Prostate gland (tissue), 2 donors: ENCODE results near the gene RHBDD1. TPM values are rescaled to one million over a fixed set of nuclear protein-coding genes. Genes with fewer than 3 reads are reported as not detected.

Experiments used
- DNase-seq: peaks from one replicate; pipeline ENCODE4 v3.0.0-alpha.2; 2019; ENCODE audit warnings: low spot score
- H3K27ac ChIP-seq, 2 donors: fragments of 200-600 bp; sonication (generic); 2 replicates each; pipeline ENCODE4 v1.5.1; 2017 to 2019
- H3K27me3 ChIP-seq: fragments of 200-600 bp; sonication (generic); replicated peaks from 2 replicates; pipeline ENCODE4 v1.5.1; 2019; ENCODE audit not compliant: insufficient read depth
- H3K36me3 ChIP-seq, 2 donors: fragments of 200-600 bp; sonication (generic); 1 replicate in 1 of 2; 2 replicates in 1 of 2; pipeline versions ENCODE4 v1.5.1 to v1.8.1; 2017 to 2019
- H3K4me1 ChIP-seq: fragments of 200-600 bp; sonication (generic); replicated peaks from 2 replicates; pipeline ENCODE4 v1.5.1; 2019
- H3K4me3 ChIP-seq, 2 donors: fragments of 200-600 bp; sonication (generic); 2 replicates each; pipeline ENCODE4 v1.5.1; 2017 to 2019
- H3K9me3 ChIP-seq: fragments of 200-600 bp; sonication (generic); 2 replicates; pipeline ENCODE4 v1.5.1; 2017
- POLR2A ChIP-seq: fragments of 450-650 bp; IDR thresholded peaks from one replicate; pipeline ENCODE4 v1.6.1; 2016; ENCODE audit warnings: antibody characterized with exemption, mild to moderate bottlenecking
- POLR2AphosphoS5 ChIP-seq: sonication (generic); formaldehyde crosslinking; IDR thresholded peaks from one replicate; pipeline ENCODE4 v1.6.1; 2017; ENCODE audit warnings: antibody characterized with exemption
- WGBS: methylation state at CpG from one replicate; pipeline ENCODE4 v1.1.5; 2018; 5-methylcytosine and 5-hydroxymethylcytosine counted together
- intact Hi-C: fragments of 100-400 bp; cut with DNase I; formaldehyde crosslinking; loops from one replicate; pipeline ENCODE4 v1.14.2; 2022
- total RNA-seq, 2 donors: library from RNA; depleted of rRNA; stranded (reverse); fragments of >200 nt; gene quantifications; one replicate each; pipeline ENCODE4 v1.1.0, GENCODE V29; 2016
- TF ChIP-seq, protein P1 (sequence below), 4 experiments: fragments of 200-600 bp in 2 of 4; fragments of 450-650 bp in 2 of 4; sonication (generic) in 2 of 4; IDR thresholded peaks; 1 replicate in 3 of 4; 2 replicates in 1 of 4; pipeline ENCODE4 v1.5.1; 2016 to 2019; ENCODE audit warnings: antibody characterized with exemption in 4 of 4, mild to moderate bottlenecking in 2 of 4, moderate library complexity in 2 of 4

RHBDD1 gene
- total RNA-seq, 2 donors from 2014 or later: 16.5 to 33.5 TPM

GRCh38 chr2:226875438-226876225 lies 39.8 kb downstream of the RHBDD1 start:
- intact Hi-C loops: no loop called here
- 84% methylated on average over 5 of the region's 5 CpGs for WGBS
- Histone ChIP-seq H3K27me3 (no peaks in the 10 kb centered on the region), H3K4me3 (no peak overlapping the region), H3K36me3 (no peaks in the 10 kb centered on the region), H3K9me3 (no peaks in the 10 kb centered on the region), H3K27ac (no peak overlapping the region), H3K4me1 (no peaks in the 10 kb centered on the region)
- TF ChIP-seq, protein P1, sequence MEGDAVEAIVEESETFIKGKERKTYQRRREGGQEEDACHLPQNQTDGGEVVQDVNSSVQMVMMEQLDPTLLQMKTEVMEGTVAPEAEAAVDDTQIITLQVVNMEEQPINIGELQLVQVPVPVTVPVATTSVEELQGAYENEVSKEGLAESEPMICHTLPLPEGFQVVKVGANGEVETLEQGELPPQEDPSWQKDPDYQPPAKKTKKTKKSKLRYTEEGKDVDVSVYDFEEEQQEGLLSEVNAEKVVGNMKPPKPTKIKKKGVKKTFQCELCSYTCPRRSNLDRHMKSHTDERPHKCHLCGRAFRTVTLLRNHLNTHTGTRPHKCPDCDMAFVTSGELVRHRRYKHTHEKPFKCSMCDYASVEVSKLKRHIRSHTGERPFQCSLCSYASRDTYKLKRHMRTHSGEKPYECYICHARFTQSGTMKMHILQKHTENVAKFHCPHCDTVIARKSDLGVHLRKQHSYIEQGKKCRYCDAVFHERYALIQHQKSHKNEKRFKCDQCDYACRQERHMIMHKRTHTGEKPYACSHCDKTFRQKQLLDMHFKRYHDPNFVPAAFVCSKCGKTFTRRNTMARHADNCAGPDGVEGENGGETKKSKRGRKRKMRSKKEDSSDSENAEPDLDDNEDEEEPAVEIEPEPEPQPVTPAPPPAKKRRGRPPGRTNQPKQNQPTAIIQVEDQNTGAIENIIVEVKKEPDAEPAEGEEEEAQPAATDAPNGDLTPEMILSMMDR (IDR thresholded peaks at IDR 0.05): no peak
- TF ChIP-seq POLR2A (no peak), POLR2AphosphoS5 (no peak)
- no peak for DNase-seq

- Histone ChIP-seq H3K4me3 (no peak overlapping the region), H3K36me3 (no peaks in the 10 kb centered on the region), H3K4me1 (no peaks in the 10 kb centered on the region), H3K9me3 (no peaks in the 10 kb centered on the region), H3K27ac (no peak overlapping the region), H3K27me3 (no peaks in the 10 kb centered on the region)
- no peak for DNase-seq
- intact Hi-C loops: no loop called here
- WGBS: 84% methylated on average over 3 of the region's 3 CpGs
- TF ChIP-seq POLR2A (no peak), POLR2AphosphoS5 (no peak)
- TF ChIP-seq, protein P1 (IDR thresholded peaks at IDR 0.05): no peak
Measured at GRCh38 chr2:226877491-226877890, 41.6 kb downstream of the RHBDD1 start.

DNA sequence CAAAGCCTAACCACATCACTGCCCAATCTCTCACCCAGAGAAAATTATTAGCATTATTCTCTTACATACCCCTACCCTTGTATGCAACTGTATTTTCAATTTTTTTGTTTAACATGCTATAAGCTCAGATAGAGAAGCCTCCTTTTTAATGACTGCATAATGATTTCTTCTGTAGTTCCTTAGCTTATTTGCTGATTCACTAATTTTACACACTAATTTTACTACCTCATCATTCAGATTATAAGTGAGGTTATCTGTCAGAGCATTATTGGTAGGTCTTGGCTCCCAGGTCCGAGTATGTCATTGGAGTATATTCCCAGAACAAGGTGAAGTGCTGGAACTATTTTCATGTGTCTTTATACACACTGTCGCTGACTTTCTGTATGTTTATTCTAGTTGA lies 45.4 kb downstream of the RHBDD1 start:
- 84% methylated on average over 2 of the region's 2 CpGs for WGBS
- no peaks in the 10 kb centered on the region for H3K27me3 ChIP-seq
- H3K9me3 ChIP-seq: no peaks in the 10 kb centered on the region
- no peak overlapping the region for H3K4me3 ChIP-seq
- intact Hi-C loops: no loop called here
- no peaks in the 10 kb centered on the region for H3K36me3 ChIP-seq
- H3K27ac ChIP-seq: no peak overlapping the region
- TF ChIP-seq, protein P1 (IDR thresholded peaks at IDR 0.05): no peak
- TF ChIP-seq POLR2A (no peak), POLR2AphosphoS5 (no peak)
- no peaks in the 10 kb centered on the region for H3K4me1 ChIP-seq
- no peak for DNase-seq

GRCh38 chr2:226882606-226883005 lies 46.8 kb downstream of the RHBDD1 start:
- DNase-seq: no peak
- no peaks in the 10 kb centered on the region for H3K4me1 ChIP-seq
- TF ChIP-seq, protein P1 (IDR thresholded peaks at IDR 0.05): no peak
- no peak for TF ChIP-seq POLR2A
- TF ChIP-seq POLR2AphosphoS5: no peak
- H3K27me3 ChIP-seq: no peaks in the 10 kb centered on the region
- H3K27ac ChIP-seq: no peak overlapping the region
- no peaks in the 10 kb centered on the region for H3K36me3 ChIP-seq
- H3K9me3 ChIP-seq: no peaks in the 10 kb centered on the region
- no peak overlapping the region for H3K4me3 ChIP-seq
- WGBS: 100% methylated on average over 4 of the region's 4 CpGs
- intact Hi-C loops: no loop called here

DNA sequence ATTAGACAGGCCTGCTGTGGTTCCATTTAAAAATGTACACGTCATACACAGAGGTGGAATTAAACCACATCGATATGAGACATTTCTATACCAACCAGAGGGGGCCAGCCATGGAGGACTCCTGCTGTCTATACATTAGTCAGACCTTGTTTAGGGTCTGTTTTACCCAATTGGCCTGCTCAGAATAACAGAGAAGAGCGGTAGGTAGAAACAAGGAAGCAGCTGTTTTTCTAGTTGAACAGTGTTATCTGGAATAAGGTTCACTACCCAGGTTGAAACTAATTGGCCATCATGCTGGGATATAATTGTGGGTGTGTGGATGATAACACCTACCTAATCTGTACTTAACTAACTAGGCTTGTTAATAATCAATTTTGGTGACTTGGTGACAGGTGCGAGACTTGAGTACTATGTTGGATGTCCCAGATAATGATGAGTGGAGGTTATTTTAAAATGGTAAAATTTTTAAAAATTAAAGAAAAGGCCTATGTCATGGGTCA lies 47.5 kb downstream of the RHBDD1 start:
- TF ChIP-seq POLR2A (no peak), POLR2AphosphoS5 (no peak)
- TF ChIP-seq, protein P1 (IDR thresholded peaks at IDR 0.05): no peak
- Histone ChIP-seq H3K9me3 (no peaks in the 10 kb centered on the region), H3K4me3 (no peak overlapping the region), H3K4me1 (no peaks in the 10 kb centered on the region), H3K27me3 (no peaks in the 10 kb centered on the region), H3K27ac (no peak overlapping the region), H3K36me3 (no peaks in the 10 kb centered on the region)
- WGBS: 99% methylated on average over 4 of the region's 4 CpGs
- intact Hi-C loops: no loop called here
- no peak for DNase-seq
